Measurements from ENCODE around the gene SAYSD1. TPM values are rescaled to one million over a fixed set of nuclear protein-coding genes. Genes with fewer than 3 reads are reported as not detected.

SAYSD1 gene
- total and polyA plus RNA-seq, 2 of the 8 experiments (the other 6 are each of a cell fraction or from before 2014, with no cell fraction given): 6.7 to 7.9 TPM

- DNase-seq (ENCODE audit: low read depth in 1 of 2, low spot score in 2 of 2): no peak
- H3K14ac ChIP-seq (ENCODE audit: insufficient read length): no peak overlapping the region
- H2BK120ac ChIP-seq (replicated peaks; ENCODE audit: low read depth, low read length): no peak overlapping the region
- no peak overlapping the region for H3K4me2 ChIP-seq (ENCODE audit: insufficient read depth in 1 of 2, low read depth in 2 of 2, low read length in 2 of 2)
- H3K18ac ChIP-seq (ENCODE audit: extremely low read depth, low read length): no peak overlapping the region
- no peak overlapping the region for H3K56ac ChIP-seq (replicated peaks; ENCODE audit: insufficient read length, low read depth, low read length)
- WGBS, 2 experiments (ENCODE audit: extremely low coverage in 1 of 2, insufficient coverage in 1 of 2, insufficient read length in 1 of 2, insufficient replicate concordance in 2 of 2, low coverage in 1 of 2, low lambda C conversion rate in 2 of 2, missing lambda C conversion rate in 1 of 2): 90% methylated on average over 10 of the region's 11 CpGs; no CpG with 5 or more reads in 1 of the 2 experiments
- H2BK5ac ChIP-seq (ENCODE audit: low read depth, low read length): no peak overlapping the region
- H4K5ac ChIP-seq (ENCODE audit: insufficient read length, low read depth, low read length): no peak overlapping the region
- no peaks in the 10 kb centered on the region for H3K9me3 ChIP-seq (ENCODE audit: insufficient read depth in 2 of 2, low read depth in 1 of 2, low read length in 1 of 2)
- H3K4ac ChIP-seq (replicated peaks; ENCODE audit: insufficient read length, low read depth, low read length): no peak overlapping the region
- POLR2A ChIA-PET (ENCODE audit: partially characterized antibody): interaction anchor here (1.0 kb wide), 1 partner anchor 8 kb away, joined by 3 read pairs; no protein-coding TSS in a partner anchor
- H3K23ac ChIP-seq (ENCODE audit: insufficient read length): no peak overlapping the region
- no peak overlapping the region for H4K8ac ChIP-seq (ENCODE audit: extremely low read depth, insufficient read depth, low read length)
- H2BK20ac ChIP-seq (ENCODE audit: low read length): no peak overlapping the region
- H2BK12ac ChIP-seq (ENCODE audit: low read depth, low read length): no peak overlapping the region
- no peak overlapping the region for H2AK5ac ChIP-seq (ENCODE audit: low read depth, low read length)
- H3K27ac ChIP-seq (ENCODE audit: low read depth, low read length): no peak overlapping the region
- 0 out of 7 replicates have a peak, but pooled peaks cover 0 to 2% (median 0%) of the 10 kb centered on the region in 4 experiments for H3K27me3 ChIP-seq (replicated peaks in 1 of 4; ENCODE audit: control insufficient read depth in 3 of 4, extremely low read depth in 1 of 4, insufficient read depth in 3 of 4, low read length in 3 of 4)
- CTCF ChIA-PET (ENCODE audit: partially characterized antibody): interaction anchor here (1.0 to 3.5 kb wide), 5 partner anchors 9 to 75 kb away, joined by 3 to 11 read pairs (median 5); no protein-coding TSS in a partner anchor
- no peaks in the 10 kb centered on the region for H3K79me1 ChIP-seq (ENCODE audit: low read depth, low read length)
- no peak overlapping the region for H2BK15ac ChIP-seq (ENCODE audit: low read length)
- H3K23me2 ChIP-seq (ENCODE audit: low read depth, low read length): no peaks in the 10 kb centered on the region
- H2AFZ ChIP-seq (ENCODE audit: low read length): no peak overlapping the region
- H3K4me1 ChIP-seq (replicated peaks in 1 of 4; ENCODE audit: control insufficient read depth in 3 of 4, insufficient read depth in 4 of 4, low read length in 3 of 4): peaks cover 0 to 10% (median 0%) of the 10 kb centered on the region in 4 experiments; a peak in 2 of 7 replicates
- H3K4me3 ChIP-seq (ENCODE audit: extremely low read depth in 1 of 4, insufficient read depth in 2 of 4, low read depth in 3 of 4, low read length in 4 of 4): no peak overlapping the region
- FAIRE-seq: no peak
- H4K20me1 ChIP-seq (replicated peaks in 1 of 2; ENCODE audit: control insufficient read depth in 1 of 2, insufficient read depth in 2 of 2, low read length in 2 of 2): no peaks in the 10 kb centered on the region
- no peaks in the 10 kb centered on the region for H3K79me2 ChIP-seq (ENCODE audit: control insufficient read depth in 1 of 2, insufficient read depth in 2 of 2, low read length in 2 of 2)
- no peak overlapping the region for H4K91ac ChIP-seq (replicated peaks; ENCODE audit: insufficient read length, low read length)
- no peaks in the 10 kb centered on the region for H3K36me3 ChIP-seq (ENCODE audit: control insufficient read depth in 2 of 4, insufficient read depth in 4 of 4, low read length in 3 of 4)
- no peak overlapping the region for H3K9ac ChIP-seq (replicated peaks in 1 of 4; ENCODE audit: extremely low read depth in 1 of 4, low read depth in 3 of 4, low read length in 3 of 4)
- TF ChIP-seq JUN (IDR thresholded peaks at IDR 0.05; ENCODE audit: low read depth, low read length): no peak
- no peak for TF ChIP-seq CHD2 (IDR thresholded peaks at IDR 0.05; ENCODE audit: low read length)
- no peak for TF ChIP-seq ZNF274 (IDR thresholded peaks at IDR 0.05; ENCODE audit: borderline replicate concordance, extremely low read depth, low read length)
- no peak for TF ChIP-seq SUZ12 (IDR thresholded peaks at IDR 0.05; ENCODE audit: low read length)
- TF ChIP-seq EZH2 (IDR thresholded peaks at IDR 0.05; ENCODE audit: low read depth, low read length, severe bottlenecking): no peak
- no peak for TF ChIP-seq HDAC2 (IDR thresholded peaks at IDR 0.05; ENCODE audit: borderline replicate concordance in 1 of 2, low read depth in 2 of 2, low read length in 2 of 2)
- no peak for TF ChIP-seq CTCF (IDR thresholded peaks at IDR 0.05; ENCODE audit: control extremely low read depth in 1 of 3, insufficient read depth in 1 of 3, low read depth in 1 of 3, low read length in 3 of 3)
- no peak for TF ChIP-seq BCL11A (IDR thresholded peaks at IDR 0.05; ENCODE audit: low read depth in 2 of 2, low read length in 2 of 2)
- no peak for TF ChIP-seq JUND (IDR thresholded peaks at IDR 0.05; ENCODE audit: low read length)
- no peak for TF ChIP-seq POLR2AphosphoS5 (IDR thresholded peaks at IDR 0.05; ENCODE audit: low read depth, low read length)
These were observed 36.9 kb downstream of the SAYSD1 start for GRCh38 chr6:39077882-39078594.

Data from H1 (cell line).